CD4-positive, alpha-beta T cell treated with Interleukin-15 for 4 hours (primary cell): ENCODE data around the gene GOLGA6C.
"Not testable (repeated sequence)": the region's sequence is repeated elsewhere in the genome, so short reads cannot be mapped to it uniquely, and the experiment has no call there.

Experiments used
- DNase-seq: peaks from one replicate; pipeline ENCODE4 v3.0.0-alpha.2; 2020; ENCODE audit warnings: low spot score

The GOLGA6C gene

GRCh38 chr15:75227112-75227511 is 31.0 kb upstream of the GOLGA6C start:
- not testable (repeated sequence) for DNase-seq

- DNase-seq = no peak
These were observed 30.4 kb upstream of the GOLGA6C start for GRCh38 chr15:75227663-75228280.

- DNase-seq = no peak
These were observed 29.3 kb upstream of the GOLGA6C start for GRCh38 chr15:75228787-75229186.

- DNase-seq = no peak
These were observed 28.7 kb upstream of the GOLGA6C start for GRCh38 chr15:75229191-75230015.

- DNase-seq = no peak
These were observed 28.2 kb upstream of the GOLGA6C start for GRCh38 chr15:75230016-75230343.

GRCh38 chr15:75230551-75231371 is 27.4 kb upstream of the GOLGA6C start:
- no peak for DNase-seq

- no peak for DNase-seq
These were observed 26.3 kb upstream of the GOLGA6C start for GRCh38 chr15:75231836-75232235.

- no peak for DNase-seq
These were observed 25.8 kb upstream of the GOLGA6C start for GRCh38 chr15:75232252-75232813.

GRCh38 chr15:75232826-75233503 is 25.2 kb upstream of the GOLGA6C start:
- no peak for DNase-seq

GRCh38 chr15:75233504-75234190 is 24.5 kb upstream of the GOLGA6C start:
- no peak for DNase-seq

GRCh38 chr15:75234191-75234810 is 23.8 kb upstream of the GOLGA6C start:
- no peak for DNase-seq

GRCh38 chr15:75235051-75235673 is 23.0 kb upstream of the GOLGA6C start:
- DNase-seq = no peak

- no peak for DNase-seq
These were observed 22.1 kb upstream of the GOLGA6C start for GRCh38 chr15:75235760-75236729.

GRCh38 chr15:75237316-75237982 is 20.7 kb upstream of the GOLGA6C start:
- no peak for DNase-seq

GRCh38 chr15:75238150-75238549 is 20.0 kb upstream of the GOLGA6C start:
- no peak for DNase-seq

GRCh38 chr15:75245741-75246140 is 12.4 kb upstream of the GOLGA6C start:
- DNase-seq = not testable (repeated sequence)

GRCh38 chr15:75248991-75249390 is 9.1 kb upstream of the GOLGA6C start:
- not testable (repeated sequence) for DNase-seq

- DNase-seq = no peak
These were observed 8.4 kb upstream of the GOLGA6C start for GRCh38 chr15:75249726-75250125.

- not testable (repeated sequence) for DNase-seq
These were observed 6.8 kb upstream of the GOLGA6C start for GRCh38 chr15:75251343-75251742.
